Left colon (tissue), 2 donors: ENCODE measurements around the gene CFAP92. TPM values are rescaled to one million over a fixed set of nuclear protein-coding genes. Genes with fewer than 3 reads are reported as not detected.

Experiments
- total RNA-seq, 2 donors: library from RNA; stranded (reverse); fragmentation: NEBNext Ultra II Directional; extraction: Animal tissue kit (Norgen Biotek cat#: 25700); gene quantifications; one replicate each; pipeline ENCODE4 v1.2.1, GENCODE V29; 2021
- donor health status: DM: no; HTN: no; CAD: no.
- donor health status: DM: yes; HTN: yes; CAD: no.

The CFAP92 gene
- total RNA-seq, 2 donors from 2014 or later, result 2.1 to 2.9 TPM

Other genes starting within 250 kb of the CFAP92 start
- gene ACAD9, start 114.5 kb downstream of the CFAP92 start, total RNA-seq, result 10 to 100 TPM; 33.0 to 44.8 TPM
- gene EFCC1, start 7.2 kb upstream of the CFAP92 start, total RNA-seq, result 1 to 10 TPM; 1.7 to 3.7 TPM
- gene GP9, start 66.7 kb upstream of the CFAP92 start, total RNA-seq, result under 1 TPM; 0.39 to 0.55 TPM
- 10 to 100 TPM; 28.7 to 30.4 TPM for gene RAB43, start 127.7 kb upstream of the CFAP92 start, total RNA-seq
- gene ISY1, start 167.0 kb upstream of the CFAP92 start, total RNA-seq, result 10 to 100 TPM; 27.0 to 32.0 TPM
- gene CNBP, start 189.8 kb upstream of the CFAP92 start, total RNA-seq, result 100 to 1,000 TPM; 205 to 247 TPM